ENCODE results near the gene TARS3.
"Not testable (repeated sequence)": the region's sequence is repeated elsewhere in the genome, so short reads cannot be mapped to it uniquely, and the experiment has no call there.

Gene TARS3

DNA sequence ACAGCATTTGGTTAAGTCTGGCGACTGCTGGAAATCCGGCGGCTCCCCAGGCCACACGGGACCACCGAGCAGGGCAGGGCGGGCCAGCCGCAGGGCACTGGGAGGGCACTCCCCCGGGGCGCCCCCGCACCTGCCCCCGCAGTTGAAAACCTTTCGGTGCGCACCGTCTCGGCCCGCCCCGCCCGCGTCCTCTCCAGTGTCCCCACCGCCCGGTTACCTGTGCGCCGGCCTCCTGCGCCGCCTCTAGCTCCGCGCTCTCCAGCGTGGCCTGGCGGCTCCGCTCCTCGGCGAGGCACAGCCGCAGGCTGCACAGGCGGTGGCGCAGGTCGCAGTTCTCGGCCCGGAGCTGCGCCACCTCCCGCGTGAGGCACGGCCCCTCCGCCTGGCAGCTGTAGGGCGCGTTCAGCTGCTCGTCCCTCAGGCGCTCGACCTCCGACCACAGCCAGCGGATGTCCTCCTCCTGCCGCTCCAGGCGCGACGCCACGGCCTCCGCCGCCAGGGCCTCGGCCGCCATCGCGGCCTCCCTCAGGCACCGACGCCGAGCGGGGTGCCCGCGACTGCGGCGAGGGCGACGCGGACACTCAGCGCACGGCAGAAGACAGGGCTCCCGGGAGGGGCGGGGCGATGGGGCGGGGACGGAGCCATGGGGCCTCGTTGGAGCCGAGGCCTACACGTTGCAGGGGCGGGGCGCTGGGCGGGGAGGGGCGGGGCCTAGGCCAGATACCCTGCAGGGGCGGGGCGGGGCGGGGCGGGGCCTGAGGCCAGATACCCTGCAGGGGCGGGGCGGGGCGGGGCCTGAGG is at the start of gene TARS3:
TSS of gene TARS3 (minus strand) at position 600 of the 801 bp plus-strand sequence. CDS start at position 514, 86 bp downstream.
- Histone ChIP-seq H3K36me3 (ENCODE audit: insufficient read depth, low read length) (peaks cover 9% of the 10 kb centered on the region), H3K4me1 (ENCODE audit: insufficient read depth, low read length) (peaks cover 6% of the 10 kb centered on the region; the same call in 1 of the 2 replicates), H3K9me3 (ENCODE audit: control insufficient read depth, insufficient read depth, low read length) (no peaks in the 10 kb centered on the region), H3K9ac (ENCODE audit: low read depth, low read length) (peak within 1 kb of the TSS; percentile 94)

DNA sequence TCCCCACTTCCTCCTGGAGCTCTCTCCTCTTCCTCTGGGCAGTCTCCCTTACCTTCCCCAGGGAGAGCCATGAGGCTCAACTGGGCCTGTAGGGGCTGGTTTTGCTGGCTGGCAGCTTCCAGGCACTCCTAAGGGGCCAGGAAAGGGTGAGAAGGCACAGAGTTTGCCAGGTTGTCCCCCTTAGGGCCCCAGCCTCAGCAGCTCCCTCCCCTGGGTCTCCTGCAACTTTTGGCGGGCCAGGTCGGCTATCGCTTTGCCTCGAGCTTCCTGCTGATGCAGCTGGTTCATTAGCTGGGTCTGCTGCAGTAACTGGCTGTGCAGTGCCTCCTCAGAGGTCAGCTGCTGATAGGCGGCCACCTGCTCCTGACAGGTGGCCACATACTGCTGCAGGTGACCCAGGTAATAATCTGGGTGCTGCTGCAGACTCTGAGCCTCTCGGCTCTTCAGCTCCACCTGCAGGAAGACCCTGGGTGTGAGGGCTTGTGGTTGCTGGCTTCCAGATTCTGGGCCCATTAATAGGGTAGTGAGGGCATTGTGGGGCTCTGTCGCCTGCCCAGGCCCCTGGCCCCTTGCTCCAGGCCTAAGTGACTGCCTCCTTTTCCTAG is 49.3 kb upstream of the TARS3 start:
- Histone ChIP-seq H3K9ac (ENCODE audit: low read depth, low read length) (no peak overlapping the region), H3K9me3 (ENCODE audit: control insufficient read depth, insufficient read depth, low read length) (no peaks in the 10 kb centered on the region), H3K36me3 (ENCODE audit: insufficient read depth, low read length) (no peaks in the 10 kb centered on the region), H3K4me1 (ENCODE audit: insufficient read depth, low read length) (no peaks in the 10 kb centered on the region)

DNA sequence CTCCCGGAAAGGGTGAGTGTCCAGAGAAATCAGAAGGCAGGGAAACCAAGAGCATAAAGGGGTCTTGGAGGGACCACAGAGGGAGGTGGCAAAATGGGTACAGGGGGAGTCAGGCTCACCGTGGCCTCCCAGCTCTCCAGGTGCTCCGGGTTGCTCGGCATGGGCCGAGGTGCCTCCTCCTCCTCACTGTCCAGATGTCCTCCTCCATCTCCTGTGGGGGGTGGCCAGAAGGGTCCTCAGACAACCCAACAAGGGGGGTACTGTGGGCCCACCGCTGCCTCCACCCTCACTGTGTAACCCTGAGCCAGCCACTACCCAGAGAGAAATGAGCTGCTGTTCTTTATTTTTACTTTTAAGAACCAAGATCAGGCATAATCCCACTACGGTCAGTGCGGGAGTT is 48.6 kb upstream of the TARS3 start:
- Histone ChIP-seq H3K9me3 (ENCODE audit: control insufficient read depth, insufficient read depth, low read length) (no peaks in the 10 kb centered on the region), H3K4me1 (ENCODE audit: insufficient read depth, low read length) (no peaks in the 10 kb centered on the region)

DNA sequence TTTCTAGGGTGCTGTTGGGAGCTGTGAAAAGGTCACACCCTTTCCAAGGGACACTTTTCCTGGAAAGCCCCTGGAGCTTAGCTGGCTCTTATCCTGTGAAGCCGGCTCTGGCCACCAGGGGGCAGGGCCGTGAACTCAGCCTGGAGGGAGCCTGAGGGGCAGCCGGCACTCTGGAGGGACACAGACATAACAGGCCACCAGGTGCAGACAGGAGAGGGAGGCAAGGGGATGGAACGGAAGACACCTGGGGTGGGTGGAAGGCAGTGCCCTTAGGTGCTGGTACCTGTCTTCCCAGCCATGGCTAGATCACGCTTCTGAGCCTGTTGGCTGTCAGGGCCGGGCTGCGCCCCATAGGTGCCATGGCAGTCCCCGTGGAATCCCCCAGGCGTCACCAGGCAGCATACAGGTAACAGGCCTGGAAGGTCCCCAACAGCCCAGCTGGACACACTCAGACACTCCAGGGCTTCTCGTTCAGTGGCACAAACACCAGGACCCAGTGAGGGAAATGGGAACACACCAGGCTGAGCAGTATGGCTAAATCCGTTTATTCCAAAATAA is 42.9 kb upstream of the TARS3 start:
- H3K9ac ChIP-seq (ENCODE audit: low read depth, low read length); H3K9me3 ChIP-seq (ENCODE audit: control insufficient read depth, insufficient read depth, low read length); H3K4me1 ChIP-seq (ENCODE audit: insufficient read depth, low read length); H3K36me3 ChIP-seq (ENCODE audit: insufficient read depth, low read length): not testable (repeated sequence)

More for the DNA sequence above, 48.6 kb upstream of the TARS3 start:
- H3K9ac ChIP-seq (ENCODE audit: low read depth, low read length) = no peak overlapping the region
- H3K36me3 ChIP-seq (ENCODE audit: insufficient read depth, low read length) = no peaks in the 10 kb centered on the region

DNA sequence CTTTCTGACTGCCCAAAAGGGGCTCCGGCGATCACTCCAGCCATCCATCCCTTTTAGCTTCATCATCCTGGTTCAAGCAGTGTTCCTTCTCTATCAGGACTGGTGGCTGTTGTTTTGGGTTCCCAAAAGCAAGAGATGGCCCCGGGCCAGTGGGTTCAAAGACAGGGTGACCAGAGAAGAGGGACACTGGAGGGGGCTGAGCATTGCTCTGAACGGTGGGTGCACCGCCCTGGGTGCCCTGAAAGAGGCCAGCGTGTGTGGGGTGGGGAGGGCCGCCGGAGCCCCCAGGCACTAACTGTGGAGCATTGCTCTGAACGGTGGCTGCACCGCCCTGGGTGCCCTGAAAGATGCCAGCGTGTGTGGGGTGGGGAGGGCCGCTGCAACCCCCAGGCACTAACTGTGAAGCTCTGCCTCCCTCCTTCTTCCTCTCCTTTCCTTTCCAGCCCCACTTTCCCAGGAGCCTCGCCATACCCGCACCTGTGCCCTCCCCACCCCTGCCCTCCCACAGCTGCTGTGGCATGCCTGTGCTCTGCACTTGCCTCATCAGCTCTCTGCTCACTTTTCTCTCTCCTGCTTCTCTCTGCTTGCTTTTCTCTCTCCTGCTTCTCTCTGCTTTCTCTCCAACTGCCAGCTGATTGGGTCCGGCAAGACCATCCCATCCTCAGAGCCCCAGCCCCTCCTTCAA is 41.6 kb upstream of the TARS3 start:
- Histone ChIP-seq H3K4me1 (ENCODE audit: insufficient read depth, low read length) (no peaks in the 10 kb centered on the region), H3K9ac (ENCODE audit: low read depth, low read length) (no peak overlapping the region), H3K9me3 (ENCODE audit: control insufficient read depth, insufficient read depth, low read length) (no peaks in the 10 kb centered on the region), H3K36me3 (ENCODE audit: insufficient read depth, low read length) (no peaks in the 10 kb centered on the region)

DNA sequence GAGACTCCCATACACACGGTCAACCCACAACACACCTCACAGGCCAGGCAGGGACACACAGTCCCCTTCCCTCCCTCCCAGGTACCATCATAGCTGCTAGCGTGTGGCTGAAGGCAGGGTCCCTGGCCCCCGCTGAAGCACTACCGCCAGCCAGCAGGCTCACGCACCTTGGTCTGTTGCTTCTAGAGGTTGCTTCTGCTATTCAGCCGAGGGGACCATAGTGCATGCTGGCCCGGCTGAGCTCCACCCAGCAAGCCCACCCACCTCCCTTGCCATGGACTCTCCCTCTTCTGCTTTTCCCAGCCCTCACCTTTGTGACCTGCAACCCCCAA is 41.0 kb upstream of the TARS3 start:
- not testable (repeated sequence) for H3K9me3 ChIP-seq (ENCODE audit: control insufficient read depth, insufficient read depth, low read length); H3K9ac ChIP-seq (ENCODE audit: low read depth, low read length); H3K4me1 ChIP-seq (ENCODE audit: insufficient read depth, low read length); H3K36me3 ChIP-seq (ENCODE audit: insufficient read depth, low read length)

DNA sequence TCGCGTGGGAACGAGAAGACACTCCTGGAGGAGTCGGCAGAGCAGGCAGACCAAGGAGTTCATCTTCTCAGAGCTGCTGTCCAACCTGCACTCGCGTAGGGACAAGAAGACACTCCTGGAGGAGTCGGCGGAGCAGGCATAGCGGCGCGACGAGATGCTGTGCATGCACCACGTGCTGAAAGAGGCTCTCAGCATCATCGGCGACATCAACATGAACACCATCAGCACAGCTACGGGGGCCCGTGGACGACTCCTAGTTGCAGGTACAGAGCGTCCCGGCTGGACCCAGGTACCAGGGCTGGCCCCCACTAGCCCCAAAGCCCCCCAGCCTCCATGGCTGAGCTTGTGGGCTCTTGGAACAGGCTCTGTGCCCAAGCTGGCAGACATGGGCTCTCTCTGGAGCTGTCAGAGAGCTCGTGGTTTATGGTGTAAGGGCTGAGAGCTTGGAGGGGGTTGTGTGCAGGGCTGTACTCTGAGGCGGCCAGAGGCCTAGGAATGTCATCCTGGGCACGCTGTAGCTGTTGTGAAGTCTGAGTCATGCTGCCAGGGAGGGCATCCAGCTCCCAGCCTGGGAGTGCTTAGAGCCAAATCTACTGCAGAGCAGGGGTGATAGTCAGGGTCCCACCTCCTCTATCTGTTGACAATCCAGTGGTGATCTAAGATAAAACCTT is 40.5 kb upstream of the TARS3 start:
- not testable (repeated sequence) for H3K4me1 ChIP-seq (ENCODE audit: insufficient read depth, low read length); H3K9ac ChIP-seq (ENCODE audit: low read depth, low read length); H3K36me3 ChIP-seq (ENCODE audit: insufficient read depth, low read length); H3K9me3 ChIP-seq (ENCODE audit: control insufficient read depth, insufficient read depth, low read length)

DNA sequence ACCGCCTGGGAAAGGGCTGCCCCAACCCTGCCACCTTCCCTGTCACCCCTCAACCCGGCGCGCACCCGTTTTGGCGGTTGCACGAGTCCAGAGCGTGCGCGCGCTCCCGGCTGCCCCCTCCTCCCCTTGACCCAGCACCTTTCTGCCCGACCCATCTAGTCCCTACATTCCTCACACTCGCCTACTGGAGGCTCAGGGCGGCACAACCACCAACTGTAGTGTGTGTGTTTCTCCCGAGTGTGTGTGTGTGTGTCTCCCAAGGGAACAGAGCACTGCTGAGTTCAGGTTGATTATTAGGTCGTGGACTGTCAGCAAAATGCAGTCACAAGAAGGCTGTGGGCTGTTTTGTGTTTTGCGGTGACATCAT is 22.4 kb upstream of the TARS3 start:
- H3K9me3 ChIP-seq (ENCODE audit: control insufficient read depth, insufficient read depth, low read length); H3K4me1 ChIP-seq (ENCODE audit: insufficient read depth, low read length); H3K36me3 ChIP-seq (ENCODE audit: insufficient read depth, low read length); H3K9ac ChIP-seq (ENCODE audit: low read depth, low read length): not testable (repeated sequence)

DNA sequence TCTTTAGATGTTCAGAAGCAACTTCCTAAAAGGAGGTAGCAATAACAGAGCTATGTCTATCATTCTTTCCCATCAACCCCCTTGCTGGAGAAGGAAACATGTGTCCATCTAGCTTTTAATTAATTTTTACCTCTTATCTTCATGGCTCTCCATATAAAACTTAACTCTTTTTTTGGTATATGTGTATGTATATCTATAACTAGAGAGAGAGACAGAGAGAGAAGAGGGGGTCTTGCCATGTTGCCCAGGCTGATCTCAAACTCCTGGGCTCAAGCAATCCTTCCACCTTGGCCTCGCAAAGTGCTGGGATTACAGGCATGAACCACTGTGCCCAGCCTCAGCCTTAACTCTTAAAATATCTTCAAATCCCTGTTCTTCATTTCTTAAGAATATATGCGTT is 10.6 kb upstream of the TARS3 start:
- H3K36me3 ChIP-seq (ENCODE audit: insufficient read depth, low read length); H3K9ac ChIP-seq (ENCODE audit: low read depth, low read length); H3K9me3 ChIP-seq (ENCODE audit: control insufficient read depth, insufficient read depth, low read length); H3K4me1 ChIP-seq (ENCODE audit: insufficient read depth, low read length): not testable (repeated sequence)

DNA sequence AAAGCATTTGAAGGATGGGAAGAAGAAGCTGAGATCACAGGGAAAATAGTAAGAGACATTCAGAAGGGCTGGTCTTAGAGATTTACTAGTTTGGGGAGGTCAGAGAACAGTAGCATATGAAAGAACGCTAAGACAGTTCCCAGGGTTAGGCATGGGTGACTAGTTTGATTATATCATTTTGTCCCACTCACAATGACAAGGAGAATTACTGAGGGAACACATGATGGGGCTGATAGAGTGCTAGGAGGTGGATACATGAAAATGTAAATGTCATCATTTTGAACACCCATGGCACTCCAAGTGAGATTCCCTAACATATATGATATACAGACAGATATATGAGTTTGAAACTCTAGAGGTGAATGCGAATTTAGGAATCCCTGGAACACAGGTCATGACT is 9.3 kb upstream of the TARS3 start:
- Histone ChIP-seq H3K36me3 (ENCODE audit: insufficient read depth, low read length) (no peaks in the 10 kb centered on the region), H3K9ac (ENCODE audit: low read depth, low read length) (no peak overlapping the region), H3K9me3 (ENCODE audit: control insufficient read depth, insufficient read depth, low read length) (no peaks in the 10 kb centered on the region), H3K4me1 (ENCODE audit: insufficient read depth, low read length) (no peaks in the 10 kb centered on the region)

DNA sequence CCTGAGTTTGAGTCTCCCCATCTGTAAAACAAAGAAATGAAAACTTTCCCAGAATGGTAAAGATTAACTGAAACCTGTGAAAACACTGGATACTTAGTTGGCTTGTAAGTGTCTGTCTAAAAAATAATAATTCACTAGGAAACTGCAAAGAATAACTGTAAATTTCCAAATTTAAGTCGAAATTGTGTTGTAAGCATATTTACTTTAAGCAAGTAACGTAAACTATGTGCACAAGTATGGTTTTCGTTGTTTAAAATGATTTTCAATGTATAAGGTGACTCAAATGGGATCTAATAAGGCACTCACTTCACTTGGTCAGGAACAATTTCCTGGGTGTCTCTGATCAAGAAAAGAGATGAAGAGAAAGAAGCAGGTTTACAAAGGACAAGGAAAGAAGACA is 8.5 kb upstream of the TARS3 start:
- H3K9me3 ChIP-seq (ENCODE audit: control insufficient read depth, insufficient read depth, low read length) = no peaks in the 10 kb centered on the region
- H3K36me3 ChIP-seq (ENCODE audit: insufficient read depth, low read length) = no peaks in the 10 kb centered on the region
- no peaks in the 10 kb centered on the region for H3K4me1 ChIP-seq (ENCODE audit: insufficient read depth, low read length)
- H3K9ac ChIP-seq (ENCODE audit: low read depth, low read length) = no peak overlapping the region

DNA sequence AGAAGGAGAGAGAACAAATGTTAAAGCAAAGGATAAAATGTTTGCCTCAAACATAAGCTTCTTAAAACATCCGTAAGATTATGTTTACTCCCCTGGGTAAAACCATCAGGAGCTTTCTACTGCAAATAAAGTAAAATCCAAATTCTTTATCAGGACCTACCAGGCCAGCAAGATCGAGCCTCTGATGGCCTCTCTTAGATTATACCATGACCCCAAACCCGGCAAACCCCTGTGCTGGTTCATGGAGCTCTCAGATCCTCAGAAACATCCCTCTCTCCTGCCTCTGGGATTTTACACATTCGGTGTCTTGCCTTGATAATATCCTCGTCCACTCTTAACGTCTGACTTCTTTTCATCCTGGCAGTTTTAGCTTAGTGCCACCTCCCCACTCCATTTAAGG is 7.5 kb upstream of the TARS3 start:
- Histone ChIP-seq H3K9ac (ENCODE audit: low read depth, low read length) (no peak overlapping the region), H3K36me3 (ENCODE audit: insufficient read depth, low read length) (no peaks in the 10 kb centered on the region), H3K4me1 (ENCODE audit: insufficient read depth, low read length) (no peaks in the 10 kb centered on the region), H3K9me3 (ENCODE audit: control insufficient read depth, insufficient read depth, low read length) (no peaks in the 10 kb centered on the region)

DNA sequence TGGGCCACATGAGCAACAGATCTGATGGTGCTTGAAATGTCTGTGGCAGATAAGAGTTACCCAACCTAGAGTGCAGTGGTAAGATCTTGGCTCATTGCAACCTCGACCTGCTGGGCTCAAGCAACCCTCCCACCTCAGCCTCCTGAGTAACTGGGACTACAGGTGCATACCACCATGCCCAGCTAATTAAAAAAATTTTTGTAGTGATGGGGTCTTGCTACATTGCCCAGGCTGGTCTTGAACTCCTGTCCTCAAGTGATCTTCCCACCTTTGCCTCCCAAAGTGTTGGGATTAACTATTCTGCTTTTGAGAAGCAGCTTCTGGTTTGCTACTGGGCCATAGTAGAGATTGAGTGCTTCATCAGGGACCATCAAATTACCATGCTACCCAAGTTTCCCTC is 2.9 kb upstream of the TARS3 start:
- Histone ChIP-seq H3K4me1 (ENCODE audit: insufficient read depth, low read length) (peaks cover 6% of the 10 kb centered on the region; the same call in 1 of the 2 replicates), H3K36me3 (ENCODE audit: insufficient read depth, low read length) (no peaks in the 10 kb centered on the region)

DNA sequence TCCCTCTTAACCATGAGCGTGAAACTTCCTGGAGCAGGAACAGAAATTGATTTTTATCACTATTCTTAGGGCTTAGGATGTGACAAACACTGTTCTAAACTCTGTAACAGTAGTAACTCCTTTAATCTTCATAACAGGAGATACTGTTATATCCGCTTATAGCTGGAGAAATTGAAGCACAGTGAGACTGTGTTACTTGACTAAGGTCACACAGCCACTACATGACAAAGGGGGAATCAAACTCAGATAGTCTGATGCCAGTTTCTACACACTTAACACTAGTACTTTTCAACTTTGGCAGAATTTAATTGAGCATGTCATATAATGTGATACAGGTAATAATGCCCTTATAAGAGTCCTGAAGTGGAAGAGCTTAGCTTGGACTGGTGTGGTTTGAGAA is 800 bp upstream of the TARS3 start:
- no peaks in the 10 kb centered on the region for H3K9me3 ChIP-seq (ENCODE audit: control insufficient read depth, insufficient read depth, low read length)
- peaks cover 6% of the 10 kb centered on the region; the same call in 1 of the 2 replicates for H3K4me1 ChIP-seq (ENCODE audit: insufficient read depth, low read length)
- H3K9ac ChIP-seq (ENCODE audit: low read depth, low read length) = no peak overlapping the region
- peaks cover 6% of the 10 kb centered on the region; the same call in 1 of the 2 replicates for H3K36me3 ChIP-seq (ENCODE audit: insufficient read depth, low read length)

More for the DNA sequence above, 2.9 kb upstream of the TARS3 start:
- Histone ChIP-seq H3K9me3 (ENCODE audit: control insufficient read depth, insufficient read depth, low read length) (no peaks in the 10 kb centered on the region), H3K9ac (ENCODE audit: low read depth, low read length) (no peak overlapping the region)
